PC-9 (cell line): ENCODE results near the gene STH. TPM values are rescaled to one million over a fixed set of nuclear protein-coding genes. Genes with fewer than 3 reads are reported as not detected.

ENCODE experiments used
- BruUV-seq: library from RNA; stranded (reverse); fragments of 400-500 nt; replicated peaks from 2 replicates; lab custom pipeline; 2021; lab: Mats Ljungman, UMichigan
- CTCF ChIA-PET: fragments of 300-600 bp; sonication (Branson Sonifier 250); formaldehyde crosslinking; loops from one replicate; lab custom pipeline; 2022; ENCODE audit warnings: antibody characterized with exemption; lab: Charles Lee
- POLR2A ChIA-PET: fragments of 300-600 bp; sonication (Branson Sonifier 250); formaldehyde crosslinking; loops from one replicate; lab custom pipeline; 2022; ENCODE audit warnings: antibody characterized with exemption; ENCODE audit not compliant: unreplicated experiment; lab: Charles Lee
- DNase-seq, 2 experiments: peaks; one replicate each; pipeline versions ENCODE4 v3.0.0 to v3.0.0-alpha.2; 2015 to 2022; ENCODE audit warnings: mixed read lengths in 1 of 2
- H2AFZ ChIP-seq: fragments of 200-600 bp; sonication (generic); 2 replicates; pipeline ENCODE4 v1.8.1; 2017; ENCODE audit warnings: antibody characterized with exemption
- H3F3A ChIP-seq: fragments of 200-600 bp; sonication (generic); 2 replicates; pipeline ENCODE4 v1.8.1; 2017; ENCODE audit warnings: antibody characterized with exemption, mild to moderate bottlenecking, low read depth; ENCODE audit not compliant: insufficient read depth
- H3K27ac ChIP-seq: fragments of 200-600 bp; sonication (generic); 2 replicates; pipeline ENCODE4 v1.6.1; 2016; ENCODE audit warnings: mixed run types
- H3K27me3 ChIP-seq: fragments of 200-600 bp; sonication (generic); 2 replicates; pipeline ENCODE4 v1.6.1; 2016; ENCODE audit warnings: low read depth, mixed run types; ENCODE audit not compliant: insufficient read depth
- H3K36me3 ChIP-seq: fragments of 200-600 bp; sonication (generic); 2 replicates; pipeline ENCODE4 v1.6.1; 2016; ENCODE audit warnings: low read depth, mixed run types
- H3K4me1 ChIP-seq: fragments of 200-600 bp; sonication (generic); replicated peaks from 2 replicates; pipeline ENCODE4 v1.6.1; 2016; ENCODE audit warnings: mixed run types; ENCODE audit not compliant: insufficient read depth
- H3K4me2 ChIP-seq: fragments of 200-600 bp; sonication (generic); 2 replicates; pipeline ENCODE4 v1.6.1; 2017; ENCODE audit warnings: mixed run types
- H3K4me3 ChIP-seq: fragments of 200-600 bp; sonication (generic); 2 replicates; pipeline ENCODE4 v1.6.1; 2016; ENCODE audit warnings: mixed run types
- H3K79me2 ChIP-seq: fragments of 200-600 bp; sonication (generic); 2 replicates; pipeline ENCODE4 v1.6.1; 2017; ENCODE audit warnings: low read depth, mixed run types
- H3K9me2 ChIP-seq: fragments of 200-600 bp; sonication (generic); 2 replicates; pipeline ENCODE4 v1.8.1; 2017; ENCODE audit warnings: mild to moderate bottlenecking; ENCODE audit not compliant: insufficient read depth
- H3K9me3 ChIP-seq: fragments of 200-600 bp; sonication (generic); 2 replicates; pipeline ENCODE4 v1.8.1; 2016; ENCODE audit warnings: low read depth; ENCODE audit not compliant: insufficient read depth
- H4K20me1 ChIP-seq: fragments of 200-600 bp; sonication (generic); 2 replicates; pipeline ENCODE4 v1.8.1; 2017; ENCODE audit not compliant: insufficient read depth
- EZH2 ChIP-seq: fragments of 200-600 bp; sonication (generic); IDR thresholded peaks from 2 replicates; pipeline ENCODE4 v1.8.0; 2017; ENCODE audit warnings: antibody characterized with exemption, low read depth
- intact Hi-C: fragments of 100-400 bp; cut with micrococcal nuclease; formaldehyde crosslinking; loops from one replicate; pipeline ENCODE4 v1.10.0; 2022; ENCODE audit not compliant: unreplicated experiment
- total RNA-seq: library from RNA; stranded (reverse); gene quantifications from 2 replicates; pipeline ENCODE4 v1.2.3, GENCODE V29; 2021
- TF ChIP-seq, protein P1 (sequence below): fragments of 200-600 bp; sonication (generic); conservative IDR thresholded peaks from 2 replicates; pipeline ENCODE4 v1.6.1; 2017; ENCODE audit warnings: mixed run types, antibody characterized with exemption, mild to moderate bottlenecking, moderate library complexity

Gene STH
- total RNA-seq, 1 experiment from 2014 or later: not detected

- no peaks in the 10 kb centered on the region for H3K79me2 ChIP-seq
- H3K27me3 ChIP-seq: peaks cover 56% of the 10 kb centered on the region
- CTCF ChIA-PET: no interaction called here
- H2AFZ ChIP-seq: no peak overlapping the region
- intact Hi-C loops: no loop called here
- TF ChIP-seq, protein P1, sequence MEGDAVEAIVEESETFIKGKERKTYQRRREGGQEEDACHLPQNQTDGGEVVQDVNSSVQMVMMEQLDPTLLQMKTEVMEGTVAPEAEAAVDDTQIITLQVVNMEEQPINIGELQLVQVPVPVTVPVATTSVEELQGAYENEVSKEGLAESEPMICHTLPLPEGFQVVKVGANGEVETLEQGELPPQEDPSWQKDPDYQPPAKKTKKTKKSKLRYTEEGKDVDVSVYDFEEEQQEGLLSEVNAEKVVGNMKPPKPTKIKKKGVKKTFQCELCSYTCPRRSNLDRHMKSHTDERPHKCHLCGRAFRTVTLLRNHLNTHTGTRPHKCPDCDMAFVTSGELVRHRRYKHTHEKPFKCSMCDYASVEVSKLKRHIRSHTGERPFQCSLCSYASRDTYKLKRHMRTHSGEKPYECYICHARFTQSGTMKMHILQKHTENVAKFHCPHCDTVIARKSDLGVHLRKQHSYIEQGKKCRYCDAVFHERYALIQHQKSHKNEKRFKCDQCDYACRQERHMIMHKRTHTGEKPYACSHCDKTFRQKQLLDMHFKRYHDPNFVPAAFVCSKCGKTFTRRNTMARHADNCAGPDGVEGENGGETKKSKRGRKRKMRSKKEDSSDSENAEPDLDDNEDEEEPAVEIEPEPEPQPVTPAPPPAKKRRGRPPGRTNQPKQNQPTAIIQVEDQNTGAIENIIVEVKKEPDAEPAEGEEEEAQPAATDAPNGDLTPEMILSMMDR: no peak; the same call in 1 of the 2 replicates
- TF ChIP-seq EZH2: no peak
- no peaks in the 10 kb centered on the region for H3F3A ChIP-seq
- H4K20me1 ChIP-seq: peaks cover 5% of the 10 kb centered on the region; the same call in 1 of the 2 replicates
- H3K4me3 ChIP-seq: no peak overlapping the region
- DNase-seq: no peak
- H3K36me3 ChIP-seq: no peaks in the 10 kb centered on the region
- no peaks in the 10 kb centered on the region; the same call in 1 of the 2 replicates for H3K9me3 ChIP-seq
- POLR2A ChIA-PET: no interaction called here
- H3K4me1 ChIP-seq: no peaks in the 10 kb centered on the region
- H3K9me2 ChIP-seq: no peaks in the 10 kb centered on the region
- no TSS peak for BruUV-seq
- no peak overlapping the region for H3K4me2 ChIP-seq
- no peak overlapping the region for H3K27ac ChIP-seq
Observed at GRCh38 chr17:45971698-45972141, 27.3 kb upstream of the STH start.

- H3K27me3 ChIP-seq: peaks cover 47% of the 10 kb centered on the region
- H3K36me3 ChIP-seq: no peaks in the 10 kb centered on the region
- no peak overlapping the region for H3K4me3 ChIP-seq
- H2AFZ ChIP-seq: no peak overlapping the region
- H3K9me2 ChIP-seq: no peaks in the 10 kb centered on the region
- H3F3A ChIP-seq: no peaks in the 10 kb centered on the region
- no peaks in the 10 kb centered on the region for H3K4me1 ChIP-seq
- H3K27ac ChIP-seq: no peak overlapping the region
- ChIA-PET POLR2A (no interaction called here), CTCF (no interaction called here)
- H3K79me2 ChIP-seq: no peaks in the 10 kb centered on the region
- no peak for TF ChIP-seq EZH2
- TF ChIP-seq, protein P1: no peak
- no peaks in the 10 kb centered on the region; the same call in 1 of the 2 replicates for H3K9me3 ChIP-seq
- DNase-seq: no peak
- H3K4me2 ChIP-seq: no peak overlapping the region
- no TSS peak for BruUV-seq
- intact Hi-C loops: no loop called here
- peaks cover 5% of the 10 kb centered on the region; the same call in 1 of the 2 replicates for H4K20me1 ChIP-seq
Observed at GRCh38 chr17:45972531-45972930, 26.5 kb upstream of the STH start.

- peaks cover 40% of the 10 kb centered on the region for H3K27me3 ChIP-seq
Observed at GRCh38 chr17:45973099-45973780, 25.8 kb upstream of the STH start.

More at GRCh38 chr17:45973099-45973780, 25.8 kb upstream of the STH start:
- intact Hi-C loops: no loop called here
- no peaks in the 10 kb centered on the region for H3K9me2 ChIP-seq
- no peaks in the 10 kb centered on the region for H3F3A ChIP-seq
- H3K27ac ChIP-seq: no peak overlapping the region
- H2AFZ ChIP-seq: no peak overlapping the region
- H3K4me1 ChIP-seq: no peaks in the 10 kb centered on the region
- H3K4me2 ChIP-seq: no peak overlapping the region
- BruUV-seq: no TSS peak
- no peaks in the 10 kb centered on the region for H3K79me2 ChIP-seq
- CTCF ChIA-PET: no interaction called here
- no peak overlapping the region for H3K4me3 ChIP-seq
- no peaks in the 10 kb centered on the region; the same call in 1 of the 2 replicates for H3K9me3 ChIP-seq
- TF ChIP-seq EZH2: no peak
- TF ChIP-seq, protein P1: no peak
- POLR2A ChIA-PET: no interaction called here
- no peak for DNase-seq
- no peaks in the 10 kb centered on the region for H3K36me3 ChIP-seq
- H4K20me1 ChIP-seq: peaks cover 5% of the 10 kb centered on the region; the same call in 1 of the 2 replicates
